ENCODE measurements around the gene C7orf33. TPM values are rescaled to one million over a fixed set of nuclear protein-coding genes. Genes with fewer than 3 reads are reported as not detected.

Gene C7orf33
- total and polyA plus RNA-seq, 2 of the 8 experiments (the other 6 are each of a cell fraction or from before 2014, with no cell fraction given) = not detected

- Histone ChIP-seq H2BK120ac (replicated peaks; ENCODE audit: low read depth, low read length) (no peak overlapping the region), H4K5ac (ENCODE audit: insufficient read length, low read depth, low read length) (no peak overlapping the region), H2AFZ (ENCODE audit: low read length) (no peak overlapping the region), H3K27ac (ENCODE audit: low read depth, low read length) (no peak overlapping the region), H3K56ac (replicated peaks; ENCODE audit: insufficient read length, low read depth, low read length) (no peak overlapping the region), H3K23me2 (ENCODE audit: low read depth, low read length) (no peaks in the 10 kb centered on the region; the same call in 1 of the 2 replicates), H3K4me1 (replicated peaks in 1 of 4; ENCODE audit: control insufficient read depth in 3 of 4, insufficient read depth in 4 of 4, low read length in 3 of 4) (no peaks in the 10 kb centered on the region), H3K9me3 (ENCODE audit: insufficient read depth in 2 of 2, low read depth in 1 of 2, low read length in 1 of 2) (no peaks in the 10 kb centered on the region), H2BK20ac (ENCODE audit: low read length) (no peak overlapping the region), H4K20me1 (replicated peaks in 1 of 2; ENCODE audit: control insufficient read depth in 1 of 2, insufficient read depth in 2 of 2, low read length in 2 of 2) (no peaks in the 10 kb centered on the region), H3K79me2 (ENCODE audit: control insufficient read depth in 1 of 2, insufficient read depth in 2 of 2, low read length in 2 of 2) (no peaks in the 10 kb centered on the region), H3K4me3 (ENCODE audit: extremely low read depth in 1 of 4, insufficient read depth in 2 of 4, low read depth in 3 of 4, low read length in 4 of 4) (no peak overlapping the region), H3K27me3 (replicated peaks in 1 of 4; ENCODE audit: control insufficient read depth in 3 of 4, extremely low read depth in 1 of 4, insufficient read depth in 3 of 4, low read length in 3 of 4) (no peaks in the 10 kb centered on the region), H2BK15ac (ENCODE audit: low read length) (no peak overlapping the region), H2AK5ac (ENCODE audit: low read depth, low read length) (no peak overlapping the region), H2BK5ac (ENCODE audit: low read depth, low read length) (no peak overlapping the region), H3K9ac (replicated peaks in 1 of 4; ENCODE audit: extremely low read depth in 1 of 4, low read depth in 3 of 4, low read length in 3 of 4) (no peak overlapping the region), H3K4me2 (ENCODE audit: insufficient read depth in 1 of 2, low read depth in 2 of 2, low read length in 2 of 2) (no peak overlapping the region), H4K8ac (ENCODE audit: extremely low read depth, insufficient read depth, low read length) (no peak overlapping the region), H3K18ac (ENCODE audit: extremely low read depth, low read length) (no peak overlapping the region), H3K36me3 (ENCODE audit: control insufficient read depth in 2 of 4, insufficient read depth in 4 of 4, low read length in 3 of 4) (no peaks in the 10 kb centered on the region), H3K4ac (replicated peaks; ENCODE audit: insufficient read length, low read depth, low read length) (no peak overlapping the region), H3K14ac (ENCODE audit: insufficient read length) (no peak overlapping the region), H3K23ac (ENCODE audit: insufficient read length) (no peak overlapping the region), H3K79me1 (ENCODE audit: low read depth, low read length) (no peaks in the 10 kb centered on the region), H2BK12ac (ENCODE audit: low read depth, low read length) (no peak overlapping the region), H4K91ac (replicated peaks; ENCODE audit: insufficient read length, low read length) (no peak overlapping the region)
- WGBS, 2 experiments (ENCODE audit: extremely low coverage in 1 of 2, insufficient coverage in 1 of 2, insufficient read length in 1 of 2, insufficient replicate concordance in 2 of 2, low coverage in 1 of 2, low lambda C conversion rate in 2 of 2, missing lambda C conversion rate in 1 of 2) = 96 to 100% methylated on average over 2 to 6 of the region's 6 CpGs
- POLR2A ChIA-PET (ENCODE audit: partially characterized antibody) = no interaction called here
- CTCF ChIA-PET (ENCODE audit: partially characterized antibody) = no interaction called here
- FAIRE-seq (no peak), DNase-seq (ENCODE audit: low read depth in 1 of 2, low spot score in 2 of 2) (no peak)
- TF ChIP-seq CTCF (IDR thresholded peaks at IDR 0.05; ENCODE audit: control extremely low read depth in 1 of 3, insufficient read depth in 1 of 3, low read depth in 1 of 3, low read length in 3 of 3) (no peak), SP1 (IDR thresholded peaks at IDR 0.05; ENCODE audit: low read depth, low read length) (no peak), EP300 (IDR thresholded peaks at IDR 0.05; ENCODE audit: borderline replicate concordance in 1 of 2, low read depth in 2 of 2, low read length in 2 of 2) (no peak), KDM4A (IDR thresholded peaks at IDR 0.05; ENCODE audit: low read depth, low read length, severe bottlenecking) (no peak), NRF1 (IDR thresholded peaks at IDR 0.05; ENCODE audit: low read depth, low read length) (no peak), CBX8 (IDR thresholded peaks at IDR 0.05; ENCODE audit: borderline replicate concordance, low read depth, low read length) (no peak), CBX5 (IDR thresholded peaks at IDR 0.05; ENCODE audit: low read depth, low read length) (no peak)
These were observed 39.5 kb downstream of the C7orf33 start for GRCh38 chr7:148630078-148630477.

All from H1 (cell line).